GM21825 (cell line): ENCODE measurements around the gene SRD5A1.

ENCODE experiments used
- ATAC-seq: cut with Tn5 transposase; IDR thresholded peaks from one replicate; pipeline ENCODE4 v1.9.1; 2021; ENCODE audit warnings: mild to moderate bottlenecking, moderate library complexity; ENCODE audit not compliant: unreplicated experiment

SRD5A1 gene

GRCh38 chr5:6681682-6682081, 48.4 kb downstream of the SRD5A1 start:
- no peak for ATAC-seq

GRCh38 chr5:6682239-6682638, 49.0 kb downstream of the SRD5A1 start:
- no peak for ATAC-seq

- no peak for ATAC-seq
Observed at GRCh38 chr5:6683241-6683640, 50.0 kb downstream of the SRD5A1 start.

GRCh38 chr5:6684075-6684474, 50.8 kb downstream of the SRD5A1 start:
- no peak for ATAC-seq

GRCh38 chr5:6686501-6686900, 53.3 kb downstream of the SRD5A1 start:
- ATAC-seq = no peak

- ATAC-seq = no peak
Observed at GRCh38 chr5:6686915-6687409, 53.7 kb downstream of the SRD5A1 start.

GRCh38 chr5:6687505-6687904, 54.3 kb downstream of the SRD5A1 start:
- ATAC-seq = no peak

- ATAC-seq = no peak
Observed at GRCh38 chr5:6692906-6693305, 59.7 kb downstream of the SRD5A1 start.

GRCh38 chr5:6698696-6699095, 65.5 kb downstream of the SRD5A1 start:
- ATAC-seq = no peak

- no peak for ATAC-seq
Observed at GRCh38 chr5:6699357-6699756, 66.1 kb downstream of the SRD5A1 start.

GRCh38 chr5:6700074-6700684, 66.9 kb downstream of the SRD5A1 start:
- ATAC-seq = no peak

- ATAC-seq = no peak
Observed at GRCh38 chr5:6700685-6701355, 67.6 kb downstream of the SRD5A1 start.

- ATAC-seq = no peak
Observed at GRCh38 chr5:6701491-6701890, 68.3 kb downstream of the SRD5A1 start.

GRCh38 chr5:6702633-6703032, 69.4 kb downstream of the SRD5A1 start:
- ATAC-seq = no peak

- no peak for ATAC-seq
Observed at GRCh38 chr5:6703806-6704205, 70.6 kb downstream of the SRD5A1 start.

GRCh38 chr5:6704361-6704851, 71.2 kb downstream of the SRD5A1 start:
- no peak for ATAC-seq

GRCh38 chr5:6705088-6705487, 71.8 kb downstream of the SRD5A1 start:
- peak; percentile 55 for ATAC-seq

- ATAC-seq = no peak
Observed at GRCh38 chr5:6705959-6706358, 72.7 kb downstream of the SRD5A1 start.

- ATAC-seq = no peak
Observed at GRCh38 chr5:6707852-6708251, 74.6 kb downstream of the SRD5A1 start.

- ATAC-seq = no peak
Observed at GRCh38 chr5:6708814-6709213, 75.6 kb downstream of the SRD5A1 start.

GRCh38 chr5:6710070-6710469, 76.8 kb downstream of the SRD5A1 start:
- no peak for ATAC-seq

GRCh38 chr5:6710551-6711318, 77.5 kb downstream of the SRD5A1 start:
- no peak for ATAC-seq
